HG02973 (cell line): ENCODE data around the gene MRPL20.
"Not testable (repeated sequence)": the region's sequence is repeated elsewhere in the genome, so short reads cannot be mapped to it uniquely, and the experiment has no call there.

Source experiments
- ATAC-seq: cut with Tn5 transposase; IDR thresholded peaks from one replicate; pipeline ENCODE4 v1.9.1; 2021; ENCODE audit warnings: moderate library complexity; ENCODE audit not compliant: unreplicated experiment

Gene MRPL20

DNA sequence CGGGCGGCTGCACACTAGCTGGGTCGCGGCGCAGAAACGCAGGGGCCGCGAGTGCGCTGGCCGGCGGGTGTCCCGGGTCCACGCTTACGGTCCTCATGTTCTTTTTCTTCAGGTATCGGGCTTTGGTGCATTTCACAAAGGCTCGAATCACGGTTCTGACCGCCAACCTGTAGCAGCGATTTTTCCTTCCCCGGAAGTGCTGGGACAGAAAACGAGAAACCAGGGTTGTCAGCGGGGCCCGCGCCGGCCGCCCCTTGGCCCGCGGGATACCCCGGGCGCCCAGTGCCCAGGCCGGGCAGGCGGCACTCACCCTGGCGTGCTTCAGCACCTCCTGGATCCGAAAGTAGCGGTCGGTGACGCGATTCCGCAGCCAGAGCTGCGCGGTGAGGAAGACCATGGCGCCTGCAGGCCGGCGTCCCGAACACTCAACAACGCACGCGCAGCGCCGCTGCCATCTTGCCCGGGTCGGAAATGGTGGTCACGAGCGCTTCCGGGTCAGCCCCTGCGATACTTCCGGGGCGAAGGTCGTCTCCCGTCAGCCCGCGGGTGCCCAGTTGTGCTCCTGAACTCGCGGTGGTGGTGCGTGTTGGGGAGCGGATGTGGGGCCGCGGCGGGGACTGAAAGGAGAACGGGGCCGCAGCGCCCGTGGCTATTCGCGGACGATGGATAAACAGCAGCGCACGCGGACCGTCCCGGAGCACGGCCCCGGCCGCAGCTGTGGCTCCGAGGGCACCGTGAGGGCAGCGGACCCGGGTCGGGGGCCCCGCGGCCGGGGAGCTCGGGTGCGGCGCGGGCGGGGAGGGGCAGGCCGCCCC lies at the start of gene MRPL20:
TSS of gene MRPL20 (minus strand) at position 473 of the 815 bp plus-strand sequence. CDS start at position 397, 76 bp downstream.
- ATAC-seq, result peak; percentile 86

DNA sequence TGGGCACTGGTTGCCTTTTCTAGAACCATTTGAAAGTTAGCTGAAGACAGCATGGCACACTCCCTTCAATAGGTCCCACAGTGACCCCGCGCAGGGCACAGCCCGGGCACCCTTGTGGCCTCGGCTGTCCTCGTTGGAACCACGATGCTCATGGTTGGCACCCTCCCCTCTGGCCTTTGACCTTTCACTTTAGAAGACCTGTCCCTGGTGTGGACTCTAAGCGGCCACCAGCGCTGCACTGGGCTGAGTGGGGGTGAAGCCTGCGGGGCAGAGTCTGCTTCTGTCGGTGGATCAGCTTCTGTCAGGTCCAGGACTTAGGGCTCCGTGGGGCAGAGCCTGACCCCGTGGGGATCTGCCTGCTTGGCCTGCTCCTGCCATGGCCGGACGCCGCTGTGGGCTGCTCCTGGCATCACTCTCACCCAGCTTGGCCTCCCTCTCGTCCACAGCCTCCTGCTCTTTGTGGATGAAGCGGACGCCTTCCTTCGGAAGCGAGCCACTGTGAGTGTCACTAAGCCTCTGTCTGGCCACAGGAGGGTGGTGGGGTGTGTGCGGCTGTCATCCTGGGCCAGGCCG lies 49.7 kb upstream of the MRPL20 start:
- ATAC-seq, result not testable (repeated sequence)

DNA sequence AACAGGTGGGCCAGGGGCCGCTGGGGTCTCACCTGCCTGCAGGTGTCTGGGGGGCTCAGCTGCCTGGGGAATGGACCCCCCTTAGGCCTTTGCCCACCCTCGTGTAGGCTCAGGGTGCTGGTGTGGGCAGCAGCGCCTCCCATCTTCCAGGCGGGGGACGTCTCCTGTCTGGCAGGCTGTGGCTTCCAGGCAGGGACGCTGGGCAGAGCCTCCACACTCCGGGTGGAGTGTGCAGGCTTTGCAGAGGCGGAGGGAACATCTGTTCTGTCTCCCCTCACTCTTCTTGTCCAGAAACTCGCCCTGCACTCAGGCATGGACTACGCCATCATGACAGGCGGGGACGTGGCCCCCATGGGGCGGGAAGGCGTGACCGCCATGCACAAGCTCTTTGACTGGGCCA lies 48.8 kb upstream of the MRPL20 start:
- not testable (repeated sequence) for ATAC-seq

DNA sequence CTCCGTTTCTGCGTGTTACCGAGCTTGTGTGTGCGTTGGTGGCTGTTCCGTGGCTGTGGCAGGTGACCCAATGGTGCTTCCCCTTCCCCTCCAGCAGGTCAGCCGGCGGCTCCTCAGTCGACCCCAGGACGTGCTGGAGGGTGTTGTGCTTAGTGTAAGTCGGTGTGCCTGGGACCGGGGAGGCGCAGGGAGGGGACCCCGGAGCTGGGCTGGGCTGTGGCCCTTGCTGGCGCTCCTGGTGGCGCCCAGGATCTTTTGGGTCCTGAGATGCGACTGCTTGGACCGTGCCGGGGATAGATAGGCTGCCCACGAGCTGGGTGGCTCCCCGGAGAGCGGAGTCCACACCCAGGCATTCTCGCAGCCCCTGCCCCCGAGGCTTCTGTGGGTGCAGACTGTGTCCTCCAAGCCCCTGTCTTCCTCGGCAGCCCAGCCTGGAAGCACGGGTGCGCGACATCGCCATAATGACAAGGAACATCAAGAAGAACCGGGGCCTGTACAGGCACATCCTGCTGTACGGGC lies 48.3 kb upstream of the MRPL20 start:
- no peak for ATAC-seq

DNA sequence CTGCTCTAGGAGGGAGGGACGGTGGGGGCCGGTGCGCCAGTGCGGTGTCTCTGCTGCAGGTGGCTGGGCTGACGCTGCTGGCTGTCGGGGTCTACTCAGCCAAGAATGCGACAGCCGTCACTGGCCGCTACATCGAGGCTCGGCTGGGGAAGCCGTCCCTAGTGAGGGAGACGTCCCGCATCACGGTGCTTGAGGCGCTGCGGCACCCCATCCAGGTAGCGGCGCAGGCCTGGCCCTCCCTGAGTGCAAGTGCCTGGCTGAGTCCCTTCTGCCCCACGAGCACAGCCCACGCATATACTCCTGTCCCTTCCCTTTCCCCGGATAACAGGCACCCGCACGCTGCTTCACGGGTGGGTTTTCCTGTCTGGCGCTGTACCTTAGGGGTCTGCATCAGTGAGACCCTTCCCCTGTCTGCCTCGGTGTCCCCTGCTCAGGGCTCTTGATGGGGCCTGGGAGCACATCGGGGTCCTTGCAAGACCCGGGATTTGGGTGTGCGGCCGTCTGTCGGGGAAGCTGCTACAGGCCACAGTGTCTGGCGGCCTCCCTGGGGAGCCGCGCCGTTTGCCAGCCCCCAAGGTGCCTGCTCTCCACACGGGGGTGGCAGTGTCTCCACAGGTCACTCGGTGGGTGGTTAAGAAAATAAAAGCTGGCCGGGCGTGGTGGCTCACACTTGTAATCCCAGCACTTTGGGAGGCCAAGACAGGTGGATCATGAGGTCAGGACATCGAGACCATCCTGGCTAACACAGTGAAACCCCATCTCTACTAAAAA lies 47.4 kb upstream of the MRPL20 start:
- ATAC-seq, result not testable (repeated sequence)

GRCh38 chr1:1452882-1453281 lies 45.8 kb upstream of the MRPL20 start:
- no peak for ATAC-seq

GRCh38 chr1:1452365-1452739 lies 45.3 kb upstream of the MRPL20 start:
- not testable (repeated sequence) for ATAC-seq

DNA sequence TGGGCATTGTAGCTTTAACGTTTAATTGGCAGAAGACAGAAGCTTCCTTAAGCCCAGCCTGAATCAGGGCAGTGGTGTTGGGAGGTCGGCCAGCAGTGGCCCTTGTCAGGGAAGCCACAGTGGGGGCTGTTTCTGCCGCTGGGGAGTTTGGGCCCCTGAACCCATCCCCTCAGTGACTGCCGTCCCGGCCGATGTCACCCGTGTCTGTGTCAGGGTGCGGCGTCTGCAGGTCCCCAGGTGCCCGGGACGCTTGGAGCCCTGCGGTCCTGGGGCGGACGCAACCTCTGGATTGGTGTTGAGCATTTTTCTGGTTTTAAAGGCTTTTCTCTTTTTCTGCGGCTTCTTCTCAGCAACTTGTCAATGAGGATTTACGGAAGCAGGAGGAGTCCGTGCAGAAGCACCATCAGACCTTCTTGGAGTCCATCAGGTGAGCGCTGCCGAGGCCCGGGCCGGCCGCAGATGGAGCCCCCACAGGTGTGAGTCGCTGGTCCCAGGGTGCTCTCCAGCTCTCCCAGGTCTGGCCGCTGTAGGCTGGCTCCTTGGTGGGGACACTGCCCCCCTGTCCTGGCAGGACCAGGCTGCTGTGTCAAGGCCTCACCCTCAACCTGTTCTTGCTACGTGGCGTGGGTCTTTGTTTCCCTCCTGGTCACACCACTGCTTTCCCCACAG lies 44.7 kb upstream of the MRPL20 start:
- ATAC-seq, result no peak

- not testable (repeated sequence) for ATAC-seq
These were observed 43.5 kb upstream of the MRPL20 start for GRCh38 chr1:1450616-1451015.

- no peak for ATAC-seq
These were observed 42.1 kb upstream of the MRPL20 start, which contains the start of gene ATAD3C for GRCh38 chr1:1449099-1449739. TSS of gene ATAD3C (plus strand) at chr1:1449689. CDS start at chr1:1450684, 995 bp downstream.

DNA sequence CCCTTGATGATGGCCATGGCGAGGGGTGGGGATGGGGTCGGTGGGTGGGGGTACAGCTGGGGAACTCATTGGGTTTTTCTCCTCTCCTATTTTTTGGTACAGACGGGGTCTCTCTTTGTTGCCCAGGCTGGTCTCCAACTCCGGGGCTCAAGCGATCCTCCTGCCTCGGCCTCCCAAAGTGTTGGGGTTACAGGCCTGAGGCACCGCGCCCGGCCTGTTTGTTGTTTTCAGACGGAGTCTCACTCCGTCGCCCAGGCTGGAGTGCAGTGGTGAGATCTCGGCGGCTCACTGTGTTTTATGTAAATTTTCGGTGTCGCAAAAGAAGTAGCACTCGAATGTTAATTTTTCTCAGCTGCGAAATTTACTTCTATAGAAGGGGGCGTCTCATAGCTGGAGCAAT lies 39.5 kb upstream of the MRPL20 start:
- ATAC-seq, result not testable (repeated sequence)

- no peak for ATAC-seq
These were observed 35.1 kb upstream of the MRPL20 start for GRCh38 chr1:1442069-1442770.

DNA sequence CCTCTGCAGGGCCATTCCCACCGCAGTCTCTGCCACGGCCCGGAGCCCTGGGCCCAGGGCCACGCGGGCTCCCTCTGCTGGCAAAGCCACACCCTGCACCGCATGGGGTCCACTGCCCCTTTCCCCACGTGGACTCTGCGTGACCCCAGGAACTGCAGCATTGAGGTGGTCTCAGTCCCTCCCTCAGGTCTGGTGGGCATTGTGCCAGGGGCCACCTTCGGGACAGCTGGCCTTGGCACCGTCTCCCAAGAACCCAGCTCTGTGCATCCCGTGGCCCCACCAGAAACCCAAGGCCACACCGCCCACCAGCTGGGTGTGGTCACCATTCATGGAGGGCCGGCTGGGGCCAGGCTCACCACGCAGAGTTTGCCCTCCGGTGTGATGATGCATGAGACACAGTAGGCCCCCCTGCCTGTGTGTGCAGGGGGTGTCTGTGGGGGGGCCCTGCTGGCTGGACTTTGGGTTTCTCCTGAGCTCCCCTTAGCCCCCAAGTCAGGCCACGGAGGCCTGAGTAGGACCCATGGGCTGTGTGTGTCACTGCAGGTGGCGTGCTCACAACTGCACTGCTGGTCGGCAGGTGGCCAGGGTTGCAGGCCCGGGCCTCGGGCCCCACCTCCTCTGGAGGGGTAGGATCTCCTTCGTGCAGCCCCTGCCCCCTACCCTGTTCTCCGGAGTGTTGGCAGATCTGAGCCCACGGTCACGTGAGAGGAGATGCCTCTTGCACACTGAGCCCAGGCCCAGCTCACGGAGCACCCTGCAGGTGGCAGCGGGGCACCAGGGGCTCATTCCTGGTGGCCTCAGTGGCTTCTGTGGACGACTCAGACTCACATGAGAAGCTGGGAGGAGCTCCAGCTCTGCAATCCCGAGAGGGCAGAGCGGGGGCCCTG lies 34.2 kb upstream of the MRPL20 start:
- ATAC-seq, result peak; percentile 46

GRCh38 chr1:1440262-1441001 lies 33.3 kb upstream of the MRPL20 start:
- ATAC-seq, result no peak

DNA sequence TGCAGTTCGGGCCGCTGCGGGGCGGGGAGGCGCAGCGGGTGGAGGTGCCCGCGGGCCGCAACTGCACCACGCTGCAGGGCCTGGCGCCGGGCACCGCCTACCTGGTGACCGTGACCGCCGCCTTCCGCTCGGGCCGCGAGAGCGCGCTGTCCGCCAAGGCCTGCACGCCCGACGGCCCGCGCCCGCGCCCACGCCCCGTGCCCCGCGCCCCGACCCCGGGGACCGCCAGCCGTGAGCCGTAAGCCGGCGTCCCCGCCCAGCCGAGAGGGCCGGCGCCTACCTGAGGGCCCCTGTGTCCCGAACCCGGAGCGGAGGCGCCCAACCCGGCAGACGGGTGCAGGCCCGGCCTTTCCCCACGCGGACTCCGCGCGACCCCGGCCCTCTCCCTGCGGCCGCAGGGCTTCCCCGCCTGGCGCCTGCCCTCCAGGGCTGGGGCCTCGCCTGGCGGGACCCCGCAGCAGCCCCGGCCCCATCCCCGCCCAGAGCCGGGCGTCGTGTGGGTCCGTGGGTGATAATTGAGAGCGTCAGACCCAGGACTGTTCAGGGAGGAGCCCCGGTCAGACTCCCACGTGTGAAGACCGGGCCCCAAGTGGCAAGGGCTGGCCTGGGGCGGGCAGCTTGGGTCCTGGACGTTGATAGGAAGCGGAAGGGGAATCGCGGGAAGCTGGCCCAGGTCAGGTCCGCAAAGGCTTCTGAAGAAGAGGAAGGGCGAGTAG lies 32.6 kb upstream of the MRPL20 start:
- ATAC-seq, result no peak

DNA sequence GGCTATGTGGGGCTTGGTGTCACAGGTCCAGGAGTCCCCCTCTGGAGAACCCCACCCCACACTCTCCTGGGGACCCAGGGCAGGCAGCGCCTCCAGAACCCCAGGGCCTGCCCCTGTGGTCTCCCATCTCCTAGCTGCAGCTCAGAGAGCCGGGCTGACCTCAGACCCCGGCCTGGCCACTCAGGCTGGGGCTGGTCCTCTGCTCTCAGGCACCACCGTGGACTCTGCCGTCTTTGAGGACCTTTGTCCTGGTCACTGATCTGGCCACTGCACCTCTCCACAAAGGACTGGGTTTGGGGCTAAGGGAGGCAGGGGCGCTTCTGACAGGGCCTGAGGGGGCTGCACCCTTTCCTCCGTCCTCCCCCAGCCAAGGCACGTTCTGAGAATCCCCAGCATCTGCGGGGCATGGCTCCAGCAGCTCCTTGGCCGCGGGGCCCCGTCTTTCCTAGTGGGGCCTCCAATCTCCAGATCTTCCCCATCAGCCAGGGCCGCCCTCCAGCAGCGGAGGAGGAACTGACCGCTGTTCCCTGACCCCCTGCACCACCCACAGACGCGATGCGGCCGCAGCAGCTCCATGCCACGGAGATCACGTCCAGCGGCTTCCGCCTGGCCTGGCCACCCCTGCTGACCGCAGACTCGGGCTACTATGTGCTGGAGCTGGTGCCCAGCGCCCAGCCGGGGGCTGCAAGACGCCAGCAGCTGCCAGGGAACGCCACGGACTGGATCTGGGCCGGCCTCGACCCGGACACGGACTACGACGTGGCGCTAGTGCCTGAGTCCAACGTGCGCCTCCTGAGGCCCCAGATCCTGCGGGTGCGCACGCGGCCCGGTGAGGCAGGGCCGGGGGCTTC lies 31.7 kb upstream of the MRPL20 start:
- ATAC-seq, result no peak
